ENCODE results near the gene MDFI. TPM values are rescaled to one million over a fixed set of nuclear protein-coding genes. Genes with fewer than 3 reads are reported as not detected.

The MDFI gene
- total RNA-seq, 2 experiments from 2014 or later = not detected

- Mint-ChIP-seq H3K27me3 (no peaks in the 10 kb centered on the region), H3K4me3 (no peak overlapping the region), H3K36me3 (ENCODE audit: low read depth) (no peaks in the 10 kb centered on the region), H3K9me3 (no peaks in the 10 kb centered on the region), H3K4me1 (ENCODE audit: low read depth) (no peaks in the 10 kb centered on the region), H3K27ac (no peak overlapping the region)
- CTCF ChIA-PET = no interaction called here
- Histone ChIP-seq H3K4me3 (ENCODE audit: low read length) (no peak overlapping the region), H3K36me3 (ENCODE audit: insufficient read depth, low read length) (peaks cover 4% of the 10 kb centered on the region), H3K27me3 (ENCODE audit: control insufficient read depth in 1 of 2, insufficient read depth in 2 of 2, low read length in 2 of 2) (no peaks in the 10 kb centered on the region), H3K9me3 (ENCODE audit: control insufficient read depth in 1 of 2, insufficient read depth in 1 of 2, low read length in 2 of 2) (no peaks in the 10 kb centered on the region), H3K4me1 (ENCODE audit: insufficient read depth, low read length) (no peaks in the 10 kb centered on the region), H3K27ac (ENCODE audit: low read depth in 1 of 2, low read length in 2 of 2) (no peak overlapping the region)
- POLR2A ChIA-PET = no interaction called here
- TF ChIP-seq CTCF (IDR thresholded peaks at IDR 0.05) = no peak
- DNase-seq (no peak), ATAC-seq (ENCODE audit: poor library complexity) (no peak)
- intact Hi-C loops (cut with DNase I, micrococcal nuclease) = no loop called here
Measured at GRCh38 chr6:41697861-41698781, 59.9 kb downstream of the MDFI start.

GRCh38 chr6:41699063-41699462, 60.8 kb downstream of the MDFI start:
- DNase-seq (no peak), ATAC-seq (ENCODE audit: poor library complexity) (no peak)
- Histone ChIP-seq H3K9me3 (ENCODE audit: control insufficient read depth in 1 of 2, insufficient read depth in 1 of 2, low read length in 2 of 2) (no peaks in the 10 kb centered on the region), H3K4me3 (ENCODE audit: low read length) (no peak overlapping the region), H3K4me1 (ENCODE audit: insufficient read depth, low read length) (no peaks in the 10 kb centered on the region), H3K27ac (ENCODE audit: low read depth in 1 of 2, low read length in 2 of 2) (no peak overlapping the region), H3K36me3 (ENCODE audit: insufficient read depth, low read length) (peaks cover 6% of the 10 kb centered on the region), H3K27me3 (ENCODE audit: control insufficient read depth in 1 of 2, insufficient read depth in 2 of 2, low read length in 2 of 2) (no peaks in the 10 kb centered on the region)
- H3K27ac Mint-ChIP-seq = no peak overlapping the region
- H3K27me3 Mint-ChIP-seq = no peaks in the 10 kb centered on the region
- TF ChIP-seq CTCF (IDR thresholded peaks at IDR 0.05) = no peak
- H3K9me3 Mint-ChIP-seq = no peaks in the 10 kb centered on the region
- CTCF ChIA-PET = no interaction called here
- H3K4me1 Mint-ChIP-seq (ENCODE audit: low read depth) = peaks cover 3% of the 10 kb centered on the region
- POLR2A ChIA-PET = no interaction called here
- no peaks in the 10 kb centered on the region for H3K36me3 Mint-ChIP-seq (ENCODE audit: low read depth)
- intact Hi-C loops (cut with DNase I, micrococcal nuclease) = no loop called here
- no peak overlapping the region for H3K4me3 Mint-ChIP-seq

GRCh38 chr6:41700463-41701347, 62.4 kb downstream of the MDFI start:
- Histone ChIP-seq H3K27ac (ENCODE audit: low read depth in 1 of 2, low read length in 2 of 2) (no peak overlapping the region), H3K4me1 (ENCODE audit: insufficient read depth, low read length) (peaks cover 8% of the 10 kb centered on the region), H3K9me3 (ENCODE audit: control insufficient read depth in 1 of 2, insufficient read depth in 1 of 2, low read length in 2 of 2) (no peaks in the 10 kb centered on the region), H3K4me3 (ENCODE audit: low read length) (no peak overlapping the region), H3K36me3 (ENCODE audit: insufficient read depth, low read length) (peaks cover 6% of the 10 kb centered on the region), H3K27me3 (ENCODE audit: control insufficient read depth in 1 of 2, insufficient read depth in 2 of 2, low read length in 2 of 2) (no peaks in the 10 kb centered on the region)
- no peak overlapping the region for H3K27ac Mint-ChIP-seq
- no peak for DNase-seq
- ChIA-PET POLR2A (no interaction called here), CTCF (no interaction called here)
- intact Hi-C loops (cut with DNase I, micrococcal nuclease) = no loop called here
- no peak for TF ChIP-seq CTCF (IDR thresholded peaks at IDR 0.05)
- no peak overlapping the region for H3K4me3 Mint-ChIP-seq
- H3K27me3 Mint-ChIP-seq = no peaks in the 10 kb centered on the region
- H3K9me3 Mint-ChIP-seq = no peaks in the 10 kb centered on the region
- ATAC-seq (ENCODE audit: poor library complexity) = no peak
- H3K36me3 Mint-ChIP-seq (ENCODE audit: low read depth) = no peaks in the 10 kb centered on the region
- H3K4me1 Mint-ChIP-seq (ENCODE audit: low read depth) = peaks cover 3% of the 10 kb centered on the region

All from CD4-positive, alpha-beta T cell (primary cell).